Measurements from ENCODE around the gene AGAP3.

DNA sequence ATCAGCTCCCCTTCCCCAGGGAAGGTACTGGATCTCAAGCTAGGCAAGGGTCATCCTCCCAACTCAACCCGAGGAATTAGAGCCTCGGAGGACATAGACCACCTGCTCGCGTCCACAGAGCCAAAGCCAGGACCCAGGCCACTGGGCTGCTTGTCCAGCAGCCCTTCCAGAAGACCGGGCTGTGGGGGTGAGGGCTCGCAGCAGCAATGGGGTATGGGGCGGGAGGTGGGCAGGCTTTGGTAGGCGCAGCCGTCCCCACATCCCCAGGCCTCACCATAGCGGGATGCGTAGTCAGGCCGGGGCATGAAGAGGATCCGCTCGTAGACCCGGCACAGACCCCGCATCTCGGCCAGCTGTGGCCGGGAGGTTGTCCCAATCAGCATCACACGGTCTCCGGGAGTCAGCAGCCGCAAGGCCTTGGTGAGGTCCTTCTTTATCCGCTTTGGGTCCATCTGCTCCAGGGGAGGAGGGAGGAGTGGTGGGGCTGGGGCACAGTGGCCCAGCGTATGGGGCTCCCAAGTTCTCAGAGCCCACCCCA is 105.8 kb downstream of the AGAP3 start:
- TF ChIP-seq YY1 (IDR thresholded peaks at IDR 0.05; ENCODE audit: insufficient read depth, insufficient read length) (no peak), ZNF274 (IDR thresholded peaks at IDR 0.05; ENCODE audit: low read depth, low read length) (no peak)
